Measurements from ENCODE around the gene PPP4R1. TPM values are rescaled to one million over a fixed set of nuclear protein-coding genes. Genes with fewer than 3 reads are reported as not detected.

The PPP4R1 gene
- total RNA-seq, 2 experiments from 2014 or later, result 35.7 to 40.2 TPM

DNA sequence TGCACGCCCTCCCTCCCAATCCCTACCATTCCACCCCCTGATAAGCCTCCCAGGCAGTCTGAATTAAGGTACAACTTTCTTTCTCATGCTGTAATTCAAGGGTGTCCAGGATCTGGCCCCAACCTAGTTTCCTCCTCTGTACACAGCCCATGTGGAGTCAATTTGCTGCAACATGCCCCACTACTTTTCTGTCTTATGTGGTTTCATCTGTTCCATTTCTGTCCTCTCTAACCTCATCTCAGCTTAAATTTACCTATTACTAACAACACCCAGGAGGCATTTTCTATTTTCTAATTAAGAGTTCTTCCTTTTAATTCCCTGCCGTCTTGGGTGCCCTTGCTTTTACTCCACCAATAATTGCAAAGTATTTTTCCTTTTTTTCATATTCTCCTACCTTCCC lies 10.0 kb downstream of the PPP4R1 start:
- TF ChIP-seq CTCF (IDR thresholded peaks at IDR 0.05), result no peak
- Mint-ChIP-seq H3K27ac (no peak overlapping the region), H3K4me3 (no peak overlapping the region), H3K9me3 (no peaks in the 10 kb centered on the region), H3K27me3 (no peaks in the 10 kb centered on the region), H3K4me1 (ENCODE audit: low read depth) (peaks cover 33% of the 10 kb centered on the region), H3K36me3 (ENCODE audit: low read depth) (peaks cover 16% of the 10 kb centered on the region)
- no peaks in the 10 kb centered on the region for H3K36me3 ChIP-seq (ENCODE audit: insufficient read depth, low read length)
- H3K4me1 ChIP-seq (ENCODE audit: insufficient read depth, low read length), result peaks cover 4% of the 10 kb centered on the region
- H3K9me3 ChIP-seq (ENCODE audit: control insufficient read depth in 1 of 2, insufficient read depth in 1 of 2, low read length in 2 of 2), result peaks cover 0 to 9% of the 10 kb centered on the region in 2 experiments
- intact Hi-C loops (cut with DNase I, micrococcal nuclease), result no loop called here
- H3K27ac ChIP-seq (ENCODE audit: low read depth in 1 of 2, low read length in 2 of 2), result no peak overlapping the region
- ATAC-seq (ENCODE audit: poor library complexity) (no peak), DNase-seq (no peak)
- no peak overlapping the region for H3K4me3 ChIP-seq (ENCODE audit: low read length)
- CTCF ChIA-PET, result no interaction called here
- H3K27me3 ChIP-seq (ENCODE audit: control insufficient read depth in 1 of 2, insufficient read depth in 2 of 2, low read length in 2 of 2), result no peaks in the 10 kb centered on the region
- POLR2A ChIA-PET, result no interaction called here

- Histone ChIP-seq H3K27ac (ENCODE audit: low read depth in 1 of 2, low read length in 2 of 2) (no peak overlapping the region), H3K4me1 (ENCODE audit: insufficient read depth, low read length) (no peaks in the 10 kb centered on the region), H3K4me3 (ENCODE audit: low read length) (no peak overlapping the region), H3K36me3 (ENCODE audit: insufficient read depth, low read length) (no peaks in the 10 kb centered on the region), H3K9me3 (ENCODE audit: control insufficient read depth in 1 of 2, insufficient read depth in 1 of 2, low read length in 2 of 2) (peaks cover 10 to 12% of the 10 kb centered on the region in 2 experiments), H3K27me3 (ENCODE audit: control insufficient read depth in 1 of 2, insufficient read depth in 2 of 2, low read length in 2 of 2) (no peaks in the 10 kb centered on the region)
- DNase-seq (no peak), ATAC-seq (ENCODE audit: poor library complexity) (no peak)
- Mint-ChIP-seq H3K4me1 (ENCODE audit: low read depth) (peaks cover 41% of the 10 kb centered on the region), H3K4me3 (no peak overlapping the region), H3K27me3 (no peaks in the 10 kb centered on the region), H3K36me3 (ENCODE audit: low read depth) (peaks cover 57% of the 10 kb centered on the region), H3K27ac (no peak overlapping the region), H3K9me3 (peaks cover 10% of the 10 kb centered on the region)
- CTCF ChIA-PET, result no interaction called here
- TF ChIP-seq CTCF (IDR thresholded peaks at IDR 0.05), result no peak
- POLR2A ChIA-PET, result no interaction called here
- intact Hi-C loops (cut with DNase I, micrococcal nuclease), result no loop called here
Observed at GRCh38 chr18:9599328-9599727, 15.0 kb downstream of the PPP4R1 start.

DNA sequence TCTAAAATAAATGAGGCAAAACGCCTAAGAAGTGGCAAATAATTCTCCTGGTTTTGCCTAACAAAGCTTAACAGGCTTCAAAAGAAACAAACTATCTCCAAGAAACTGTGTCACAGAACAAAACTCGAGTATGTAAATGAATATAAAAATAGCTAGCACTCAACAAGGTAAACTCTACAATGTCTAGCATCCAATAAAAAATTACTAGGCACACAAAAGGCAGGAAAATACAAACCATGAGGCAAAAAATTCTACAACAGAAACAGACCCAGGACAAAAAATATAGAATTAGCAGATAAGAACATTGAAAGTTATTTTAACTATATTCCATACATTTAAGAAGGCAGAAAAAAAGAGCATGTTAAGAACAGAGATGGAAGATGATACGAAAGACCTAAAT lies 16.8 kb downstream of the PPP4R1 start:
- H3K4me3 Mint-ChIP-seq, result no peak overlapping the region
- H3K27ac Mint-ChIP-seq, result no peak overlapping the region
- peaks cover 10% of the 10 kb centered on the region for H3K9me3 Mint-ChIP-seq
- DNase-seq (no peak), ATAC-seq (ENCODE audit: poor library complexity) (no peak)
- TF ChIP-seq CTCF (IDR thresholded peaks at IDR 0.05), result no peak
- peaks cover 10 to 12% of the 10 kb centered on the region in 2 experiments for H3K9me3 ChIP-seq (ENCODE audit: control insufficient read depth in 1 of 2, insufficient read depth in 1 of 2, low read length in 2 of 2)
- H3K27ac ChIP-seq (ENCODE audit: low read depth in 1 of 2, low read length in 2 of 2), result no peak overlapping the region
- H3K4me1 ChIP-seq (ENCODE audit: insufficient read depth, low read length), result no peaks in the 10 kb centered on the region
- H3K36me3 ChIP-seq (ENCODE audit: insufficient read depth, low read length), result no peaks in the 10 kb centered on the region
- ChIA-PET POLR2A (interaction anchor here (1.2 kb wide), 1 partner anchor 15 kb away, joined by 3 read pairs; no protein-coding TSS in a partner anchor), CTCF (no interaction called here)
- peaks cover 65% of the 10 kb centered on the region for H3K36me3 Mint-ChIP-seq (ENCODE audit: low read depth)
- intact Hi-C loops (cut with DNase I, micrococcal nuclease), result no loop called here
- H3K27me3 Mint-ChIP-seq, result no peaks in the 10 kb centered on the region
- no peak overlapping the region for H3K4me3 ChIP-seq (ENCODE audit: low read length)
- no peaks in the 10 kb centered on the region for H3K27me3 ChIP-seq (ENCODE audit: control insufficient read depth in 1 of 2, insufficient read depth in 2 of 2, low read length in 2 of 2)
- peaks cover 37% of the 10 kb centered on the region for H3K4me1 Mint-ChIP-seq (ENCODE audit: low read depth)
